Measurements from ENCODE around the gene NR0B1. TPM values are rescaled to one million over a fixed set of nuclear protein-coding genes. Genes with fewer than 3 reads are reported as not detected.

NR0B1 gene
- polyA plus RNA-seq, 1 experiment, result 0.10 TPM

DNA sequence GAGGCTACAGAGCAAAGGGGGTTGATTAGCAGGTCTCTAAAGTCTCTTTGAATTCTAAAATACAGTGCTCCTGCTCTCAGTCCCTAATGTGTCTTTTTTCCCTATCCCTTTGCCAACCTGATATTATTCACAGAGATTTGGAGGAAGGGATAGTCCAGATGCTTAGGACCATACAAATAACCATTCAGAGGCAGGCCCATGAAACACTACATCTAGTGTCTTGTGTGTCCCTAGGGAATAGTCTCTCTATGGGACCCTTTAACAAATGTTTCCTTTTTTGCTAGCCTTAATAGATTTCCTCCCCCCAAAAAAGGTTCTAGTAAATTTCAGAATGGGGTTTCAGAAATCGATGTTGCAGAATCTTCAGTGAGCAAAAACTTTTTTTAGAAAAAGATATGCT lies 1.7 kb downstream of the NR0B1 start:
- TF ChIP-seq, protein P1, sequence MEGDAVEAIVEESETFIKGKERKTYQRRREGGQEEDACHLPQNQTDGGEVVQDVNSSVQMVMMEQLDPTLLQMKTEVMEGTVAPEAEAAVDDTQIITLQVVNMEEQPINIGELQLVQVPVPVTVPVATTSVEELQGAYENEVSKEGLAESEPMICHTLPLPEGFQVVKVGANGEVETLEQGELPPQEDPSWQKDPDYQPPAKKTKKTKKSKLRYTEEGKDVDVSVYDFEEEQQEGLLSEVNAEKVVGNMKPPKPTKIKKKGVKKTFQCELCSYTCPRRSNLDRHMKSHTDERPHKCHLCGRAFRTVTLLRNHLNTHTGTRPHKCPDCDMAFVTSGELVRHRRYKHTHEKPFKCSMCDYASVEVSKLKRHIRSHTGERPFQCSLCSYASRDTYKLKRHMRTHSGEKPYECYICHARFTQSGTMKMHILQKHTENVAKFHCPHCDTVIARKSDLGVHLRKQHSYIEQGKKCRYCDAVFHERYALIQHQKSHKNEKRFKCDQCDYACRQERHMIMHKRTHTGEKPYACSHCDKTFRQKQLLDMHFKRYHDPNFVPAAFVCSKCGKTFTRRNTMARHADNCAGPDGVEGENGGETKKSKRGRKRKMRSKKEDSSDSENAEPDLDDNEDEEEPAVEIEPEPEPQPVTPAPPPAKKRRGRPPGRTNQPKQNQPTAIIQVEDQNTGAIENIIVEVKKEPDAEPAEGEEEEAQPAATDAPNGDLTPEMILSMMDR (IDR thresholded peaks at IDR 0.05; ENCODE audit: insufficient read depth, low read depth, low read length), result no peak
- no peak for DNase-seq (ENCODE audit: low read depth)
- peaks cover 4% of the 10 kb centered on the region for H3K27me3 ChIP-seq (ENCODE audit: control insufficient read depth, insufficient read depth, low read length)
- POLR2A ChIA-PET, result no interaction called here
- no peak overlapping the region for H3K4me3 ChIP-seq (ENCODE audit: low read depth, low read length)
- CTCF ChIA-PET, result no interaction called here
- H3K36me3 ChIP-seq (ENCODE audit: control insufficient read depth, insufficient read depth, low read length), result no peaks in the 10 kb centered on the region

DNA sequence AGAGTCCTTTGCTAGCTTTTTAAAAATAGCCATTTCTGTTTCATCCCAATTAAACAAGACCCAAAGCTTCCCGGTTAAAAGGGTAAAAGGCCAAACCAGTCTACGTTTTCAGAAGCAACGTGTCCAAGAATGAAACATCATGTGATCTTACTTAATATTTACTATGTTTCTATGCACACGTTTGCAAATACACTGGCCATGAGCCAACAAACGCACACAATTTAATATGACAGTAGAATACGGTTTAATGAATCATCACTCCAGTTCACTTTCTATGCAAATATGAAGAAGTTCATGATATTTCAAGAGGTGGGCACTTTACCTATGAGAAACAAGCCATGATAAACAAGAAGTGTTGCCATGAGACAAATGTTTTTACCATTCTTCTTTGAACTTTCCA lies 4.3 kb downstream of the NR0B1 start:
- TF ChIP-seq, protein P1 (IDR thresholded peaks at IDR 0.05; ENCODE audit: insufficient read depth, low read depth, low read length), result no peak
- H3K4me3 ChIP-seq (ENCODE audit: low read depth, low read length), result no peak overlapping the region
- H3K27me3 ChIP-seq (ENCODE audit: control insufficient read depth, insufficient read depth, low read length), result peaks cover 4% of the 10 kb centered on the region
- CTCF ChIA-PET, result no interaction called here
- DNase-seq (ENCODE audit: low read depth), result no peak
- POLR2A ChIA-PET, result no interaction called here
- H3K36me3 ChIP-seq (ENCODE audit: control insufficient read depth, insufficient read depth, low read length), result no peaks in the 10 kb centered on the region

DNA sequence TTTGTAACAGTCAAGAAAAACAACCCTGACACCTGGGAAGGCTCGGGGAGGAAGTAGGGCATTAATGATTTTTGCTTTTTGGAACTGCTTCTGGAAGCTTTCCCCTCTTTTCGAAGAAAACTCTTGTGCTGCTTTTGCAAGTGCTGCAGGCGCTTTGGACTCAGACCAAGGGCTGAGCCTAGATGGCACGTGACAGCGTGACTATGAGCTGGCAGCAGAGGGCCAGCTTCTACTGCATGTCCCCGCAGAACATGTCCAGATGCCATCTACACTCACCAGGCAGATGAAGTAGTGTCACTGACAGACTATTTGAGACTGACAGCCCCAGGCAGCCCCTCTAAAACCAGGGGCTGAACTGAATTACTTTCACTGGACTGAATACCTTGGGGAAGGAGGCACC lies 6.2 kb downstream of the NR0B1 start:
- TF ChIP-seq, protein P1 (IDR thresholded peaks at IDR 0.05; ENCODE audit: insufficient read depth, low read depth, low read length), result no peak
- POLR2A ChIA-PET, result no interaction called here
- DNase-seq (ENCODE audit: low read depth), result no peak
- Histone ChIP-seq H3K36me3 (ENCODE audit: control insufficient read depth, insufficient read depth, low read length) (no peaks in the 10 kb centered on the region), H3K4me3 (ENCODE audit: low read depth, low read length) (no peak overlapping the region), H3K27me3 (ENCODE audit: control insufficient read depth, insufficient read depth, low read length) (no peaks in the 10 kb centered on the region; the same call in 1 of the 2 replicates)
- CTCF ChIA-PET, result no interaction called here

DNA sequence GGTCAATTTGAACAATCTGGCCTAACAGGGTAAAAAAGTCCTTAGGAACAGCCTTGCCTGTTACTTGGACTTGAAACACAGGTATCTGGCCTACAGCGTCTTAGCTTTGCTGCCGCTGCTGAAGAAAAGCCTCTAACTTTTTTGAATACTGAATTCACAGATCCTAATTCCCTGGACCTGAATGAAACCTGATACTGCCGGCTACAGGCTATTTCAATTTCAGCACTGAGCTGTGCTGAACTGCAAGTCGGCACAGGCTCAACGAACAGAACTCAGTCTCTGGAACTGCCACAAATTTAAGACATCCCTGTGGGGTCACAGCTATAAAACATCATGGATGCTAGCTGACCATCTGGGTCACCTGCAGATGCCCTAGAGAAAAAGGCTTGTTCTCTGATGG lies 7.2 kb downstream of the NR0B1 start:
- POLR2A ChIA-PET, result no interaction called here
- CTCF ChIA-PET, result no interaction called here
- Histone ChIP-seq H3K36me3 (ENCODE audit: control insufficient read depth, insufficient read depth, low read length) (no peaks in the 10 kb centered on the region), H3K27me3 (ENCODE audit: control insufficient read depth, insufficient read depth, low read length) (no peaks in the 10 kb centered on the region), H3K4me3 (ENCODE audit: low read depth, low read length) (no peak overlapping the region)
- TF ChIP-seq, protein P1 (IDR thresholded peaks at IDR 0.05; ENCODE audit: insufficient read depth, low read depth, low read length), result no peak
- no peak for DNase-seq (ENCODE audit: low read depth)

DNA sequence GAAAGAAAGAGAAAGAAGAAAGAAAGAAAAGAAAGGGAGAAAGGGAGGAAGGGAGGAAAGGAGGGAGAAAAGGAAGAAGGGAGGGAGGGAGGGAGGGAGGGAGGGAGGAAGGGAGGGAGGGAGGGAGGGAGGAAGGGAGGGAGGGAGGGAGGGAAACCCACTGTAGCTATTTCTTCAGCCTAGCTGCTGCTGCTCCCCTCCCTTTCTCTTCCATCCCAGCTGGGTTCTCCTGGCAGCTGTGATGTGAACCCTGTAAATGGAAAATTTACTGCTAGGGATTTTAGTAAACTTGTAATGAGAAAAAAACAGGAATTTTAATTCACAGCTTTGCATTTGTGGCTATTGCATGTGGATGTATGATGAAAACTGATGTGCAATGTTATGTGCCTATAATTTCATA lies 8.0 kb downstream of the NR0B1 start:
- TF ChIP-seq, protein P1 (IDR thresholded peaks at IDR 0.05; ENCODE audit: insufficient read depth, low read depth, low read length), result no peak
- DNase-seq (ENCODE audit: low read depth), result no peak
- Histone ChIP-seq H3K36me3 (ENCODE audit: control insufficient read depth, insufficient read depth, low read length) (no peaks in the 10 kb centered on the region), H3K27me3 (ENCODE audit: control insufficient read depth, insufficient read depth, low read length) (no peaks in the 10 kb centered on the region), H3K4me3 (ENCODE audit: low read depth, low read length) (no peak overlapping the region)
- ChIA-PET CTCF (interaction anchor here (0.6 kb wide), 1 partner anchor 298 kb away, joined by 4 read pairs; no protein-coding TSS in a partner anchor), POLR2A (no interaction called here)
